Activated CD4-positive, alpha-beta memory T cell treated with anti-CD3 and anti-CD28 coated beads for 36 hours (primary cell): ENCODE measurements around the gene EFCAB14. TPM values are rescaled to one million over a fixed set of nuclear protein-coding genes. Genes with fewer than 3 reads are reported as not detected.

Source experiments
- total RNA-seq, 2 experiments: library from RNA; stranded (reverse); gene quantifications; one replicate each; pipeline ENCODE4 v1.2.3, GENCODE V29; 2021

Gene EFCAB14
- total RNA-seq, 2 experiments from 2014 or later: 47.1 to 48.0 TPM

Other genes with a start within 250 kb of the EFCAB14 start
- gene DMBX1, start 229.3 kb downstream of the EFCAB14 start, total RNA-seq: under 1 TPM; 0.10 to 0.12 TPM
- not detected for gene KNCN, start 167.5 kb downstream of the EFCAB14 start, total RNA-seq
- 10 to 100 TPM; 28.2 to 28.5 TPM for gene MKNK1, start 114.8 kb downstream of the EFCAB14 start, total RNA-seq
- 1 to 10 TPM; 8.2 to 10.0 TPM for gene MOB3C, start 102.3 kb downstream of the EFCAB14 start, total RNA-seq
- gene ATPAF1, start 50.8 kb downstream of the EFCAB14 start, total RNA-seq: 10 to 100 TPM; 45.0 to 45.9 TPM
- gene TEX38, start 47.3 kb downstream of the EFCAB14 start, total RNA-seq: under 1 TPM in 1 of 2 experiments, not detected in 1; 0.21 TPM
- not detected for gene CYP4B1, start 79.9 kb upstream of the EFCAB14 start, total RNA-seq
- not detected for gene CYP4A11, start 222.4 kb upstream of the EFCAB14 start, total RNA-seq